NCI-H2029 treated with DMSO at 0.1 percent for 48 hours (cell line): Measurements from ENCODE around the gene CDC34.
A peak's percentile ranks its signal among the peaks of the same experiment; 100 is the strongest.

ENCODE experiments used
- DNase-seq: peaks from one replicate; lab custom pipeline; 2025; lab: John Stamatoyannopoulos, UW

CDC34 gene

DNA sequence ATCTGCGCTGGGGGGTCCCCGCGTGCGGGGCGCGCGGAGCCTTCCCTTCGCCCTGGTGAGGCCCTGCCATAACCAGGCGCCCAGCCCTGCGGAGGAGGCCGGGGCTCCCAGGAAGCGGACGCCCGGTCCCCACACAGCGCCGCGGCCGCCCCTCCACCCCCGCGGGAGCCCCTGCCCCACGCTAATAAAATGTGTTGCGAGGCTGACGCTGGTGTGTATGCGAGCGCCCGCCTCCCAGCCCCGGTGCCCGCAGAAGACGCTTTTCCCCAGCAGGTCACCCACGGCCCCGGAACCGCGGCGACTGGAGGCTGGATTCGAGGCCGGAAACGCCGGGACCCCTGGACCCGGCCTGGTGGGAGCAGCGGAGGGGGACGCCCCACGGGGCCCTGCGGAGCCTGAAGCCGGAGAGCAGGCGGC, 12.1 kb upstream of the CDC34 start:
- no peak for DNase-seq

DNA sequence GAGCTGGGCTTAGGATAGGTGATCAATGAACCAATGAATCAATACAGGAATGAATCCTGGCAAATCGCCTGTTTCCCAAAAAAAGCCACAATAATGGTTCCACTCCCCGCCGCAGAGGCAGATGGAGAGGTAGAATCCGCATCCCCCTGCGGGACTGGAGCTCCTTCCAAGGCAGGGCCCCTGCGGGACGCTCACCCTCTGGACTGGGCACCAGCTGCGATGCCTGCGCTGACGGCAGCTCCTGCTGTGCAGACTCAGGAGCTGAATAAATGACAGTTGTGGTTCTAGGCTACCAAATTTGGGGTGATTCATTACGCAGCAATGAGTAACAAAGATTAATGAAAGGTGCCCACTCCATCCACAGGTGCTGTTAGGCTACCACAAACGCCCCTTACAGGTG, 8.8 kb upstream of the CDC34 start:
- DNase-seq, result no peak

DNA sequence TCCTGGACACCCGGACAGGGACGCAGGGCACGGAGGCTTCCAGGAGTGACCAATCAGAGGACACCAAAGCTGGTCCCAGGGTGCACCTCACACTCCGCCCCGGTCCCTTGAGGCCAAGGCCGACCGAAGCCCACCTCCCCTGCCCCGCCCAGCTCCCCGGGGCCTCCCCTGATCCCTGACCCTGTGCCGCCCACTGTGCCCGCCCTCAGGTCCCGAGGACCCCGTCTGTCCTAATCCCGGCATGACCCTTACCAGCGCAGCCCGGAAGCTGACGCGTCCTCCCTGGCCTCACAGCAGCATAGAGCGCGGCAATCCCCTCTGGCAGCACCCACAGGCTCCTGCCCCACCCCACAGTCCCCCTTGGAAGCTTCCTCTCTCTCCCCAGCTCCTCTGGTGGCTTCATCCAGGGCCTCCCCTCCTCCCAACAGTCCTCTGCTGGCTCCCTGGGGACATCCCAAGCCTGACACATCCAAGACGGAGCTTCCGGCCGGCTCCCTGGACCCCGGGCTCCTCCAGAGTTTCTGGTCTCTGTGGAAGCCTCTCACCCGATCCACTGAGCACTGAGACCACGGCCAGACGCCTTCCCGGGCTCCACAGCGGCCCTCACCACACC, 7.4 kb upstream of the CDC34 start:
- DNase-seq, result no peak

DNA sequence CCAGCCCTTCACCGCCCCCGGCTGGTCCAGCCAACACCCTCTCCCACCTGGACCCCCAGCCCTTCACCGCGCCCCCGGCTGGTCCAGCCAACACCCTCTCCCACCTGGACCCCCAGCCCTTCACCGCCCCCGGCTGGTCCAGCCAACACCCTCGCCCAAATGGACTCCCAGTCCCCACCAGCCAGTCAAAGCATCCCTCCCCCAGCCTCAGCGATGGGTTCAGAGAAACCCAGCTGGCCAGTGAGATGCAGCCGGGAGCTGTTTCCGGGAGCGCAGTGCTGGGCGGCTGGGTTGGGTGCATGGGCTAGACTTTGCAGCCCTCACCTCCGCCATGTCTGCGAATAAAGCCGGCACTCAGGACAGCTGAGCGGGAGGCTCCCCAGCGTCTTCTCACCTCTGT, 6.5 kb upstream of the CDC34 start:
- DNase-seq, result no peak

DNA sequence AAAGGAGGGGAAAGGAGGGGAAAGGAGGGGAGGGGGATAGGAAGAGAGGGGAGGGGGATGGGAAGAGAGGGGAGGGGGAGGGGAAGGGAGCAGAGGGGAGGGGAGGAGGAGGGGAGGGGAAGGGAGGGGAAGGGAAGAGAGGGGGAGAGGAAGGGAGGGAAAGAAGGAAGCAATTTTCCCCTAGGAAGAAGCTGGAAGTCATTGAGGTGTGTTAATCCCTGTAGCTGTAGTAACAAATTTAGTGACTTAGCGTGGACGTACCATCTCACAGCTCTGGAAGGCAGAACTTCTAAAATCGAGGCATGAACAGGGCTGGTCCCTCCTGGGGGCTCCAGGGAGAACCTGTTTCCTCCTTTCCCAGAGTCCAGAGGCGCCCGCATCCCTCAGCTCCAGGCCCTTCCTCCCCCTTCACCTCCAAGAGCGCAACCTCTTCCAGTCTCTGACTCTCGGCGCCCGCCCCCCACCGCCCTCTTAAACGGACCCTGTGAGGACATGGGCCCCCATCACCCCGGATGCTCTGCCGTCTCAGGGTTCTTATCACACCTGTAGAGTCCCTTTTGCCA, 5.6 kb upstream of the CDC34 start:
- DNase-seq, result no peak

DNA sequence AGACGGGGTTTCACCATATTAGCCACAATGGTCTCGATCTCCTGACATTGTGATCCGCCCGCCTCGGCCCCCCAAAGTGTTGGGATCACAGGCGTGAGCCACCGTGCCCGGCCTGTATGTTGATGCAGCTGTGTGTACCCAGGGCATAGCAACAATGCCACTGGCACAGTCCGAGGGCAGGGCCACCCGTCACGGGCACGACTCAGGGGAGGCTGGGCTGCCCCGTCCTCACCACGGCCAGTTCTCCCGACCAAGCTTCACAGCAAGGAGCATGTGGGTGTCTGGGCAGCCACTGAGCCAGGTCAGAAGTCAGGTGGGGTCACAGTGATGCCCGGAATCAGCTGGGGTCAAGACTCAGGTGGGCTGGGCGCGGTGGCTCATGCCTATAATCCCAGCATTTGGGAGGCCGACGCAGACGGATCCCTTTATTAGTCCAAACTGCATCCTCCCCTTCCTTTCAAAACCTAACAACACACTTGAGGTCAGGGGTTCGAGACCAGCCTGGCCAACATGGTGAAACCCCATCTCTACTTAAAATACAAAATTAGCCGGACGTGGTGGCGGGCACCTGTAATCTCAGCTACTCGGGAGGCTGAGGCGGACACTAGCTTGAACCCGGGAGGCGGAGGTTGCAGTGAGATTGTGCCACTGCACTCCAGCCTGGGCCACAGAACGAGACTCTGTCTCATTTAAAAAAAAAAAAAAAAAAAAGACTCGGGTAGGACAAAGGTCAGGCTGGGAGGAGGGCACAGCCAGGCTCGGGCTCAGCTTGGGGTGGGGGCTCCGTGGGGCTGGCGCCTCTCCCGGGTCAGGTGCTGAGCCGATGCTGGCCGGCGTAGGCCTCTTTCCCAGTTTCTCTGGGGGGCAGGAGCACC, 1.2 kb upstream of the CDC34 start:
- no peak for DNase-seq

DNA sequence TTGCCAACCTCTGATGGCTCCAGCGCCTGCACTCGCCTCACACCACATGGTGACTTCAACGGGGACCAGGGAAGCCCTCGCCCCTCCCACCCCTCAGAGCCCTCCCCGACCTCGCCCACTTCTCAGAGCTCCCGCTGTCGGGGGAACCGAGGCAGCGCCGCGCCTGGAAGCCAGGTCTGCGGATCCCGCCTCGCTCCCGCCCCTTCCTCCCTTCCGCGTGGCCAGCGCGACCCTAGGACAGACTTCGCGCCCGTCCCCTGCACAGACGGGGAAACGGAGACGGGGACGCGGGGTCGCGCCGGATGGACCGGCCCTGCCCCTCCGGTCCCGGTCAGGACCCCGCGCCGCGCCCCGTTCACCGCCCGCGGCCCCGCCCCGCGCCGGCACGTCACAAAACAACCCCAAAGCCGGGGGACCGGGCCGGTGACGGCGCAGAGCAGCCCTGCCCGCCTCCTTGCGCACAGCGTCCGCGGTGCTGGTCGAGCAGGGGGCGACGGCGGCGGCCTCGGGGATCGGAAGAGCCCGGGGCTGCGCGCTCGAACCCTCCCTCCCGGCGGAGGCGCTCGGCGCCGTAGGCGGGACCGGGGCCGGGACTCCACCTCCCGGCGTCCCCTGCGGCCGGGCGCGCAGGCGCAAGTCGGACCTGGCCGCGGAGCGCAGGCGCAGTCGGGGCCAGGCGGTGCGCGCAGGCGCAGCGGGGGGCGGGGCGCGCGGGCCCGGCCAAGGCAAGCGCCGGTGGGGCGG, 379 bp upstream of the CDC34 start:
- no peak for DNase-seq

GRCh38 chr19:532561-533363, 1.2 kb downstream of the CDC34 start:
- DNase-seq, result peak; percentile 17

GRCh38 chr19:533364-534058, 2.0 kb downstream of the CDC34 start:
- no peak for DNase-seq

GRCh38 chr19:534088-534487, 2.5 kb downstream of the CDC34 start:
- DNase-seq, result no peak

DNA sequence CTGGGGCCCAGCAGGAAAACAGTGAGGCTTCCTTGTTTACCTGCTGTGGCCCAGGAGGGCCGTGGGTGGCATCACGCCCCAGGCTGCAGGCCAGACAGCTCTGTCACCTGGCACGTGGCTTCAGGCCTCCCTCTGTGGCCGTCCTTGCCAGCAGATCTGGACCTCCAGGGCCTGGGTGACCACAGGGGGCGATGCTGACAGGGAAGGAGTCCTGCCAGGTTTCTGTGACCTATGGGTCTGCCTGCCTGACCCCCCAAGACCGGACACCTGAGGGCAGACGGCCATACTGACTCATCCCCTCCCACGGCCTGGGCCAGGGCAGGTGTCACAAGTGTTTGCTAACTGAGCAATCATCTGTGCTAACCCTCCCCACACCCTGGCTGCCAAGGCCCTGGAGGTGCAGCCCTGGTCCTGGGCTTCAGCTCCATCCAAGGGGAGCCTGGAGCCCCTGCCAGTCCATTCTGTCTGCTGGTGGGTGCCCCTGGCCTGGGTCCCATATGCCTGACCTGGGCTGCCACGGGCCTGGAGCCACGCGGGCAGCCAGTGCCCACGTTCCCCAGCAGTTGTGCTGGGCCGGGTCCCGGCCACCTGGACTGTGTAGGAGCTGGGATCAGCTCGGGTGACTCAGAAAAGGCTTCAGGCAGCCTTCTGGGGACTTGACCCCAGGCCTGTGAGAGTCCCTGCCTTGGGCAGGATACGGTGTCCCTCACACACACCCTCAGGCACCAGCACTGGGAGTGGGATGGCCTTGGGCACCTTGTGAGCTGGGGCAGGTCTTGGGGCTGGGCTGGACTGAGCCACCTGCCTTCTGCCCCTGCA, 3.7 kb downstream of the CDC34 start:
- no peak for DNase-seq

GRCh38 chr19:536031-536880, 4.7 kb downstream of the CDC34 start:
- DNase-seq, result no peak

GRCh38 chr19:536881-537404, 5.4 kb downstream of the CDC34 start:
- DNase-seq, result no peak

DNA sequence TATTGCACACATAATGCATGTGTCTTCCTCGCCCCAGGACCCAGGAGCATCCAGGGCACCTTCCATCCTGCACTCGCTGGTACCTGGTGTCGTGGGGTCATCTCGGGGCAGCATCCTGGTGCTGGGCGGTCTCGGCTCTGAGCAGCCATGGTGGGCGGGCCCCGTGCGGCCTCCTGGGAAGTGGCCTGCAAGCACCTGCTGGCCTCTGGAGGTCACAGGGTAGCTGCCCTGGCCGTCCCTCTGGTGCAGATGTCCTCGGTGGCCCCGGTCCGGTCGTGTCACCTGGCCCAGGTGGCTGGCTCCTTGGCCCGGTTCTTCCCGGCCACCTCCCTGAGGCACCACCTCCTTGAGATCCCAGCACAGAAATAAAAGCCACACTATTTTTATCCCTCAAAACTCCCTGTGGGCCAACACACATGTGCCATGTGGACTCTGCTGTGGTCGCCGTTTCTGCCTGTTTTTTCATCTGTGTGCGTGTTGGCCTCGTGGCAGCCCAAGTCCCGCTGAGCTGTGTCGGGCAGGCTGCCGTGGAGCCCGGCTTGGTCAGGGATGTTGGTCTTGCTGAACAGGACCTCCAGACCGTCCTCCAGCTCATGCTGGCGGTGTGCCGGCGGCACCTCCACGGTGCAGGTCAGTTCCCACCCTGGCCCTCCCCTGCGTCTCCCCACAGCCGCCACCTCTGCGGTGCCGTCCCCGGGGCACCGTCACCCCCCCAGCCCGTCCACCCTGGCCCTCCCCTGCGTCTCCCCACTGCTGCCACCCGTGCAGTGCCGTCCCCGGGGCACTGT, 7.3 kb downstream of the CDC34 start:
- no peak for DNase-seq

DNA sequence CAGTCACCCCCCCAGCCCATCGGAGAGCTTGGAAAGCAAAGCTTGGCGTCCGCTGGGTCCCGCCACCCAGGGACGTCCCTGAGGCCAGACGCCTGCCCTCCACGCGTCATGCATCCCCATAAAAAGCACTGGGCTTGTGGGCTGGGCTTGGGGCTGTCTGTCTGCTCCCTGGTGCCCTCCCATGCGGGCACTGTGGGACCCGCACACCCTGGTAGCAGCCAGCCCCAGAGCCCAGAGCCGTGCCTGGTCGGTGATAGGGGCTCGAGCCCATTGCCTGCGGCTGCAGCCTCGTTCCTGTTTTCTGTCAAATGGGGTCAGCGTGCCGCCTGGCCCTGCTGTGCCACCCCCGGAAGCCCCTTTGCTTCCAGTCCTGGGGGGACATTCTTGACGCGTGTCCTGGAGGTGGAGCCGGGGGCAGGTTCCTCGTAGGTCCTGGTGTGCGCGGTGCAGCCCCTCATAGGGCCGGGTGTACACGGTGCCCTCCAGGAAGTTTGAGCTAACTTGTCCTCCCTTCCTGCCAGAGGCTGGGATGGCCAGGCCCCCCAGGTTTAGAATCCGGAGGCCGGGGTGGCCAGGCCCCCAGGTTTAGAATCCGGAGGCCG, 8.0 kb downstream of the CDC34 start:
- DNase-seq, result no peak

DNA sequence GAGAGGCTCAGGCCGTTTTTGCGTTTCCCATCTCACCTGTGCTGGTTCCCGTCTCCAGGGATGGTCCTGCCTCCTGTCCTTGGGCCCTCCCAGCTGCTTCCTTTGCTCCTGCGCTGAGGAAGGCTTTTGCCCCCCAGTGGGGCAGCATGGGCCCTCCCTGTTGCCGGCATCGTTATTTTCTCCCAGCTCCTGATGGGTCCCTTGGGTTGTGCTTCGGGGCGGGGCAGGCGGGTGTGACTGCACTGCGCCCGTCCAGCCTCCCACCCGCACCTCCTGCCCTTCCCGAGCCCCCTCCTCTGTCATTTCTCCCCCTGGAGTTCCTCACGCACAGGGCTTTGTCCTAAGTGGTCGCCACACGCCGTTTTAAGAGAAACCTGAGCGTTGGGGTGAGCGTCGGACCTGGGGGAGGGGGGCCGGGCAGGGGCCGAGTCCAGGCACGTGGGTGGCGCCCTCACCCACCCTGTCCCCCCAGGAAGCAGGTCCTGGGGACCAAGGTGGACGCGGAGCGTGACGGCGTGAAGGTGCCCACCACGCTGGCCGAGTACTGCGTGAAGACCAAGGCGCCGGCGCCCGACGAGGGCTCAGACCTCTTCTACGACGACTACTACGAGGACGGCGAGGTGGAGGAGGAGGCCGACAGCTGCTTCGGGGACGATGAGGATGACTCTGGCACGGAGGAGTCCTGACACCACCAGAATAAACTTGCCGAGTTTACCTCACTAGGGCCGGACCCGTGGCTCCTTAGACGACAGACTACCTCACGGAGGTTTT, 9.5 kb downstream of the CDC34 start:
- no peak for DNase-seq

- no peak for DNase-seq
Measured at GRCh38 chr19:541699-542098, 10.1 kb downstream of the CDC34 start.
